Neuronal stem cell (in vitro differentiated cells): ENCODE measurements around the gene MMP15.

ENCODE experiments used
- DNase-seq: peaks from one replicate; pipeline ENCODE4 v3.0.0-alpha.2; 2013; ENCODE audit warnings: low spot score
- H2AFZ ChIP-seq: one replicate; pipeline ENCODE4 v1.6.1; 2013; ENCODE audit warnings: mild to moderate bottlenecking, low read length, inconsistent platforms
- H2AK5ac ChIP-seq: 2 replicates; pipeline ENCODE4 v1.6.1; 2013; ENCODE audit warnings: low read depth, mild to moderate bottlenecking, inconsistent platforms, low read length, moderate library complexity, mixed read lengths
- H2BK120ac ChIP-seq: 2 replicates; pipeline ENCODE4 v1.6.1; 2013; ENCODE audit warnings: low read depth, mild to moderate bottlenecking, inconsistent platforms, low read length, moderate library complexity, mixed read lengths
- H2BK12ac ChIP-seq: one replicate; pipeline ENCODE4 v1.6.1; 2013; ENCODE audit warnings: low read length, inconsistent platforms
- H2BK15ac ChIP-seq: 2 replicates; pipeline ENCODE4 v1.6.1; 2013; ENCODE audit warnings: mild to moderate bottlenecking, low read length, inconsistent platforms, mixed read lengths
- H2BK5ac ChIP-seq: one replicate; pipeline ENCODE4 v1.6.1; 2013; ENCODE audit warnings: inconsistent platforms, mild to moderate bottlenecking, low read length, moderate library complexity
- H3K14ac ChIP-seq: one replicate; pipeline ENCODE4 v1.6.1; 2013; ENCODE audit warnings: low read length, inconsistent platforms
- H3K18ac ChIP-seq: 2 replicates; pipeline ENCODE4 v1.6.1; 2013; ENCODE audit warnings: low read length, inconsistent platforms
- H3K23ac ChIP-seq: 2 replicates; pipeline ENCODE4 v1.6.1; 2013; ENCODE audit warnings: low read depth, mild to moderate bottlenecking, mixed read lengths, low read length, inconsistent platforms; ENCODE audit not compliant: poor library complexity
- H3K27ac ChIP-seq: replicated peaks from 3 replicates; pipeline ENCODE4 v1.5.1; 2013; ENCODE audit warnings: low read length, inconsistent platforms
- H3K27me3 ChIP-seq, 3 experiments: 2 replicates each; pipeline ENCODE4 v1.6.1; 2013; ENCODE audit warnings: low read length in 3 of 3, mild to moderate bottlenecking in 2 of 3, inconsistent platforms in 1 of 3, low read depth in 1 of 3, mixed read lengths in 1 of 3, moderate library complexity in 1 of 3; ENCODE audit not compliant: control insufficient read depth in 3 of 3, insufficient read depth in 3 of 3
- H3K36me3 ChIP-seq, 2 donors: replicated peaks in 1 of 2; 2 replicates each; pipeline ENCODE4 v1.6.1; 2013; ENCODE audit warnings: low read length in 2 of 2; ENCODE audit not compliant: control insufficient read depth in 2 of 2, insufficient read depth in 2 of 2
- H3K4ac ChIP-seq: 2 replicates; pipeline ENCODE4 v1.6.1; 2013; ENCODE audit warnings: inconsistent platforms, mild to moderate bottlenecking, low read length, moderate library complexity
- H3K4me1 ChIP-seq, 2 donors: 1 replicate in 1 of 2; 2 replicates in 1 of 2; pipeline ENCODE4 v1.6.1; 2013; ENCODE audit warnings: low read length in 2 of 2, low read depth in 1 of 2; ENCODE audit not compliant: control insufficient read depth in 2 of 2, insufficient read depth in 1 of 2
- H3K4me2 ChIP-seq: one replicate; pipeline ENCODE4 v1.6.1; 2013; ENCODE audit warnings: mild to moderate bottlenecking, low read length, inconsistent platforms; ENCODE audit not compliant: insufficient read depth, poor library complexity, severe bottlenecking
- H3K4me3 ChIP-seq, 2 donors: 2 replicates each; pipeline ENCODE4 v1.5.1; 2013; ENCODE audit warnings: low read length in 2 of 2, mild to moderate bottlenecking in 2 of 2, inconsistent platforms in 1 of 2, moderate library complexity in 1 of 2
- H3K79me1 ChIP-seq: one replicate; pipeline ENCODE4 v1.6.1; 2013; ENCODE audit warnings: low read depth, mild to moderate bottlenecking, inconsistent platforms, low read length, moderate library complexity
- H3K9ac ChIP-seq: one replicate; pipeline ENCODE4 v1.6.1; 2013; ENCODE audit warnings: mild to moderate bottlenecking, low read depth, low read length, inconsistent platforms; ENCODE audit not compliant: poor library complexity
- H3K9me3 ChIP-seq, 2 donors: replicated peaks in 1 of 2; 2 replicates each; pipeline versions ENCODE3 to v1.6.1; 2013; ENCODE audit warnings: low read length in 2 of 2, mild to moderate bottlenecking in 2 of 2, inconsistent platforms in 1 of 2, low read depth in 1 of 2, mixed read lengths in 1 of 2, moderate library complexity in 1 of 2; ENCODE audit not compliant: control insufficient read depth in 2 of 2, insufficient read depth in 1 of 2
- H4K8ac ChIP-seq: one replicate; pipeline ENCODE4 v1.6.1; 2013; ENCODE audit warnings: low read depth, mild to moderate bottlenecking, inconsistent platforms, low read length, moderate library complexity
- H4K91ac ChIP-seq: one replicate; pipeline ENCODE4 v1.6.1; 2013; ENCODE audit warnings: low read length, low read depth, mild to moderate bottlenecking, inconsistent platforms; ENCODE audit not compliant: poor library complexity
- WGBS, 2 donors: extraction: QIAGEN DNeasy Blood & Tissue Kit; methylation state at CpG; one replicate each; pipeline ENCODE4 v1.1.7; 2013; ENCODE audit warnings: missing lambda C conversion rate in 2 of 2, mixed read lengths in 1 of 2; ENCODE audit not compliant: insufficient read length in 2 of 2, insufficient replicate concordance in 1 of 2; ENCODE audit errors: extremely low coverage in 2 of 2; 5-methylcytosine and 5-hydroxymethylcytosine counted together

The MMP15 gene

GRCh38 chr16:58037365-58038057, 12.0 kb downstream of the MMP15 start:
- Histone ChIP-seq H3K9ac (no peak overlapping the region), H3K9me3 (no peaks in the 10 kb centered on the region), H4K8ac (no peak overlapping the region), H2BK12ac (no peak overlapping the region), H3K23ac (no peak overlapping the region), H2BK5ac (no peak overlapping the region), H3K79me1 (peaks cover 11% of the 10 kb centered on the region), H2AK5ac (no peak overlapping the region), H3K18ac (no peak overlapping the region), H3K27ac (no peak overlapping the region), H2BK15ac (no peak overlapping the region), H3K4ac (no peak overlapping the region), H3K27me3 (no peaks in the 10 kb centered on the region), H3K4me1 (peaks cover 1 to 2% of the 10 kb centered on the region in 2 donors), H3K4me2 (no peak overlapping the region), H2BK120ac (no peak overlapping the region), H3K14ac (no peak overlapping the region), H3K36me3 (peaks cover 11 to 21% of the 10 kb centered on the region in 2 donors), H3K4me3 (no peak overlapping the region), H2AFZ (no peak overlapping the region), H4K91ac (no peak overlapping the region)
- no peak for DNase-seq
- no CpG with 5 or more reads among the region's 16 CpGs for WGBS, 2 donors

GRCh38 chr16:58038219-58038641, 12.7 kb downstream of the MMP15 start:
- no peak overlapping the region for H4K91ac ChIP-seq
- no peak overlapping the region for H2AFZ ChIP-seq
- H3K4me1 ChIP-seq: no peaks in the 10 kb centered on the region
- peak overlapping the region; percentile 30 for H3K18ac ChIP-seq
- H3K9me3 ChIP-seq: peaks cover 0 to 2% of the 10 kb centered on the region in 2 donors
- H3K4ac ChIP-seq: no peak overlapping the region
- H2BK5ac ChIP-seq: peak overlapping the region; percentile 15
- no peak overlapping the region for H2BK15ac ChIP-seq
- no peaks in the 10 kb centered on the region for H3K27me3 ChIP-seq
- H3K23ac ChIP-seq: peak overlapping the region; percentile 46
- H2BK12ac ChIP-seq: no peak overlapping the region
- H3K14ac ChIP-seq: peak overlapping the region; percentile 27
- no peak overlapping the region for H2AK5ac ChIP-seq
- H4K8ac ChIP-seq: peak overlapping the region; percentile 76
- H3K36me3 ChIP-seq: peaks cover 14 to 26% of the 10 kb centered on the region in 2 donors
- H3K27ac ChIP-seq: no peak overlapping the region
- H3K4me2 ChIP-seq: no peak overlapping the region
- no peak overlapping the region for H3K9ac ChIP-seq
- no CpG with 5 or more reads among the region's 20 CpGs for WGBS, 2 donors
- no peak overlapping the region for H3K4me3 ChIP-seq
- H2BK120ac ChIP-seq: no peak overlapping the region
- no peak for DNase-seq
- peaks cover 8% of the 10 kb centered on the region for H3K79me1 ChIP-seq

GRCh38 chr16:58039829-58040495, 14.4 kb downstream of the MMP15 start:
- WGBS, 2 donors: no CpG with 5 or more reads among the region's 26 CpGs
- peaks cover 19 to 32% of the 10 kb centered on the region in 2 donors for H3K36me3 ChIP-seq

GRCh38 chr16:58040496-58040846, 14.9 kb downstream of the MMP15 start:
- H2BK12ac ChIP-seq: no peak overlapping the region
- H3K36me3 ChIP-seq: peaks cover 19 to 32% of the 10 kb centered on the region in 2 donors
- WGBS, 2 donors: no CpG with 5 or more reads among the region's 12 CpGs
- no peak overlapping the region for H3K9ac ChIP-seq
- H4K8ac ChIP-seq: no peak overlapping the region
- H3K23ac ChIP-seq: peak overlapping the region; percentile 75
- no peak overlapping the region for H2BK5ac ChIP-seq
- no peak overlapping the region for H3K18ac ChIP-seq
- no peak overlapping the region for H3K14ac ChIP-seq
- H2BK120ac ChIP-seq: no peak overlapping the region
- no peak overlapping the region for H2AFZ ChIP-seq
- H3K27ac ChIP-seq: no peak overlapping the region
- H3K4me1 ChIP-seq: no peaks in the 10 kb centered on the region
- H3K4ac ChIP-seq: peak overlapping the region; percentile 67
- H4K91ac ChIP-seq: no peak overlapping the region
- no peak overlapping the region for H2BK15ac ChIP-seq
- no peaks in the 10 kb centered on the region for H3K27me3 ChIP-seq
- H2AK5ac ChIP-seq: no peak overlapping the region
- no peak overlapping the region for H3K4me2 ChIP-seq
- no peak overlapping the region for H3K4me3 ChIP-seq
- no peak for DNase-seq
- H3K79me1 ChIP-seq: peaks cover 8% of the 10 kb centered on the region
- H3K9me3 ChIP-seq: peaks cover 0 to 2% of the 10 kb centered on the region in 2 donors

More at GRCh38 chr16:58039829-58040495, 14.4 kb downstream of the MMP15 start:
- Histone ChIP-seq H3K23ac (peak overlapping the region; percentile 11), H3K79me1 (peaks cover 8% of the 10 kb centered on the region), H3K18ac (peak overlapping the region; percentile 31), H3K4me3 (no peak overlapping the region), H3K14ac (no peak overlapping the region), H3K4me2 (no peak overlapping the region), H2AK5ac (no peak overlapping the region), H2BK5ac (no peak overlapping the region), H3K4ac (no peak overlapping the region), H4K8ac (no peak overlapping the region), H3K27ac (no peak overlapping the region), H3K9ac (no peak overlapping the region), H2BK120ac (no peak overlapping the region), H3K9me3 (peaks cover 0 to 2% of the 10 kb centered on the region in 2 donors), H2BK15ac (no peak overlapping the region), H3K4me1 (no peaks in the 10 kb centered on the region), H2AFZ (no peak overlapping the region), H4K91ac (no peak overlapping the region), H3K27me3 (no peaks in the 10 kb centered on the region), H2BK12ac (no peak overlapping the region)
- DNase-seq: no peak
